GM12878 (cell line): ENCODE measurements around the gene PRKCE. TPM values are rescaled to one million over a fixed set of nuclear protein-coding genes. Genes with fewer than 3 reads are reported as not detected.

Source experiments
- ATAC-seq: fragments of 200-7000 bp; cut with Tn5 transposase; 3 replicates; pipeline ENCODE4 v1.9.1; 2020; ENCODE audit warnings: mild to moderate bottlenecking, moderate library complexity
- BruUV-seq: library from RNA; stranded (reverse); fragments of 400-500 nt; replicated peaks from 2 replicates; lab custom pipeline; 2021; lab: Mats Ljungman, UMichigan
- CTCF ChIA-PET: fragments of 300-600 bp; sonication (Branson Sonifier 250); formaldehyde crosslinking; extraction: SDS; loops from one replicate; lab custom pipeline; 2021; ENCODE audit warnings: inconsistent platforms; lab: Yijun Ruan, JAX
- POLR2A ChIA-PET: fragments of 350-600 bp; formaldehyde crosslinking; extraction: SDS; loops from one replicate; lab custom pipeline; 2021; ENCODE audit warnings: inconsistent platforms; lab: Charles Lee
- RAD21 ChIA-PET: fragments of 300-600 bp; sonication (Branson Sonifier 250); formaldehyde crosslinking; loops from one replicate; lab custom pipeline; 2023; ENCODE audit warnings: antibody characterized with exemption; ENCODE audit not compliant: unreplicated experiment; lab: Charles Lee
- SMC1A ChIA-PET: fragments of 300-600 bp; sonication (Branson Sonifier 250); formaldehyde crosslinking; loops from one replicate; lab custom pipeline; 2023; ENCODE audit not compliant: unreplicated experiment, uncharacterized antibody; lab: Charles Lee
- DNase-seq: peaks from one replicate; pipeline ENCODE4 v3.0.0-alpha.2; 2011; ENCODE audit warnings: low read depth, low spot score
- FAIRE-seq: peaks from 3 replicates; lab custom pipeline; 2011; peaks lifted over from hg19 to GRCh38; lab: Jason Lieb, UNC
- H2AFZ ChIP-seq: 2 replicates; pipeline ENCODE4 v1.6.0; 2011; ENCODE audit warnings: low read depth, low read length, control low read depth; ENCODE audit not compliant: control insufficient read depth
- H3K27ac ChIP-seq: 2 replicates; pipeline ENCODE4 v1.5.1; 2011; ENCODE audit warnings: control low read depth; ENCODE audit not compliant: control insufficient read depth, insufficient read depth
- H3K27me3 ChIP-seq, 2 experiments: replicated peaks in 1 of 2; 2 replicates each; pipeline versions ENCODE4 v1.6.0 to v1.6.1; 2011; ENCODE audit warnings: low read length in 1 of 2; ENCODE audit not compliant: control insufficient read depth in 2 of 2, insufficient read depth in 2 of 2
- H3K36me3 ChIP-seq, 2 experiments: 2 replicates each; pipeline ENCODE4 v1.5.1; 2011; ENCODE audit warnings: low read length in 1 of 2; ENCODE audit not compliant: control insufficient read depth in 2 of 2, insufficient read depth in 2 of 2
- H3K4me1 ChIP-seq: 2 replicates; pipeline ENCODE4 v1.6.1; 2011; ENCODE audit warnings: mild to moderate bottlenecking, low read length, moderate library complexity, mixed read lengths; ENCODE audit not compliant: control insufficient read depth, insufficient read depth
- H3K4me2 ChIP-seq: 2 replicates; pipeline ENCODE4 v1.6.0; 2011; ENCODE audit warnings: control low read depth; ENCODE audit not compliant: control insufficient read depth, insufficient read depth
- H3K4me3 ChIP-seq: fragments of 200-600 bp; sonication (generic); 2 replicates; pipeline ENCODE4 v1.5.1; 2016
- H3K79me2 ChIP-seq: 2 replicates; pipeline ENCODE4 v1.6.0; 2011; ENCODE audit warnings: low read length; ENCODE audit not compliant: control insufficient read depth, insufficient read depth
- H3K9ac ChIP-seq: 2 replicates; pipeline ENCODE4 v1.8.0; 2011; ENCODE audit warnings: low read length, control low read depth, mixed read lengths; ENCODE audit not compliant: control insufficient read depth, insufficient read depth
- H3K9me3 ChIP-seq: replicated peaks from 3 replicates; pipeline ENCODE4 v1.5.1; 2011; ENCODE audit warnings: mild to moderate bottlenecking, low read length; ENCODE audit not compliant: control insufficient read depth, insufficient read depth
- H4K20me1 ChIP-seq: 2 replicates; pipeline ENCODE4 v1.6.0; 2011; ENCODE audit not compliant: control insufficient read depth, insufficient read depth
- SREBF2 ChIP-seq: IDR thresholded peaks from 2 replicates; pipeline ENCODE4 v1.6.1; 2012; ENCODE audit warnings: mild to moderate bottlenecking, low read length
- ZNF207 ChIP-seq: fragments of 450-650 bp; IDR thresholded peaks from 2 replicates; pipeline ENCODE4 v1.6.1; 2014; ENCODE audit warnings: antibody characterized with exemption, mild to moderate bottlenecking, borderline replicate concordance
- ZSCAN29 ChIP-seq: fragments of 450-650 bp; IDR thresholded peaks from 2 replicates; pipeline ENCODE4 v1.6.1; 2017; ENCODE audit warnings: mild to moderate bottlenecking, moderate library complexity
- WGBS: methylation state at CpG from one replicate; pipeline ENCODE4 v1.1.6; 2016; ENCODE audit warnings: low lambda C conversion rate; ENCODE audit not compliant: insufficient replicate concordance, insufficient coverage; ENCODE audit errors: missing lambda C conversion rate; 5-methylcytosine and 5-hydroxymethylcytosine counted together
- in situ Hi-C: fragments of 300-500 bp; cut with MboI; formaldehyde crosslinking; loops from 9 replicates; pipeline ENCODE4 v1.14.3; 2018; ENCODE audit warnings: mixed read lengths
- intact Hi-C: fragments of 100-400 bp; cut with micrococcal nuclease; formaldehyde crosslinking; loops from one replicate; pipeline ENCODE4 v1.14.2; 2022; ENCODE audit not compliant: unreplicated experiment
- polyA plus RNA-seq, 11 experiments: library from polyadenylated mRNA; depleted of rRNA in 4 of 11; unstranded in 6 of 11; stranded (reverse) in 5 of 11; fragments of >200 nt; fragmentation: Nextera tagmentation in 4 of 11; fragmentation: Illumina TruSeq in 1 of 11; extraction: Ambion mirVana in 4 of 11; extraction: Trizol in 1 of 11; gene quantifications; 1 replicate in 1 of 11; 2 replicates in 10 of 11; pipeline versions ENCODE4 v1.2.1 to v1.2.3, GENCODE V29; 2011 to 2016; ENCODE audit warnings: inconsistent platforms in 2 of 11, missing spikeins in 2 of 11, low read depth in 1 of 11
- total RNA-seq, 4 experiments: library from RNA; depleted of rRNA in 3 of 4; stranded (reverse); fragments of >200 nt in 3 of 4; fragmentation: Illumina TruSeq in 1 of 4; extraction: Trizol in 1 of 4; gene quantifications; 2 replicates each; pipeline versions ENCODE4 v1.2.1 to v1.2.3, GENCODE V29; 2013 to 2021
- TF ChIP-seq, protein P1 (sequence below): fragments of 450-650 bp; IDR thresholded peaks from 2 replicates; pipeline ENCODE4 v1.6.1; 2017; ENCODE audit warnings: mild to moderate bottlenecking, moderate library complexity
- TF ChIP-seq, protein P2 (sequence below): fragments of 450-650 bp; IDR thresholded peaks from 2 replicates; pipeline ENCODE4 v1.6.1; 2017; ENCODE audit warnings: borderline replicate concordance

Gene PRKCE
- total and polyA plus RNA-seq, 10 of the 15 experiments (the other 5 are each of a cell fraction or from before 2014, with no cell fraction given) = 2.6 to 28.2 (median 11.3) TPM

DNA sequence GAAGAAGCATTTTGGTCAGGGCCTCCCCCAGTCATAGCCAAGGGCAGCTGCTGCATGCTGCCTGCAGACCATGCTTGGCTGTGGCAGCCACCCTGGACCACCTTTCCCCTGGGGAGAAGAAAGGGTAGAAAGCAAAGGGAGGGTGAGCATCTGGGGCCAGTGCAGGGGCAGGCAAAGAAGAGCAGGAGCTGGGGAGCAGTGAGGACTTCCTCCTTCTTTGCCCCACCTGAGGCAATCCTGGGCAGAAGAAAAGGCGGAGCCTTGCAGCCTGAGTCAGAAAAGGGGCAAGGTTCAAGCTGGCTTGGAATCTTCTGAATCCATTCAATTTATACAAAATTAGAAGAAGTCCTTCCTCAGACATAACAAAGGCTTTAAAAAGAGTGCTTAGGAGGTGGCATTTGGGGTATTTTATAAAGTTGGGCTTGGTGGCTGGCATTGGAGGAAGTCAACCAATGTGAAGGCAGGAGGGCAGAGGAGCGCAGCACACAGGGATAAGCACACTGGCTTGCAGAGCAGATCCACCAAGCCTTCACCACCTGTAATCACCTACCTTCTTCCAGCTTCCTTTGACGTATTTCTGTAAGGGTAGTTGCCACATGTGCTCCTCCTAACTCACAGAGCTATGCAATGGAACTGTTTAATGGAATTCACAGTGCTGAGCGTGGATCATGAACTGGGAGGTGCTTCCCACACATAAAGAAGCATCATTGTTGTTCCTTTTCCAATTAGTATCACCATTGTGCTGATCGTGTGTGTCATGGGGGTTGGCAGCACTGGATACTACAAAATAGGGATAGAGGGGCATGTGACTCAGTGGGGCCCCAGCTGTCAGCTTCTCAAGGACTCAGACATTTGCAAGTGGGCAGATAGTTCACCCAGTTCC lies 491.3 kb downstream of the PRKCE start:
- H3K4me3 ChIP-seq = no peak overlapping the region
- ATAC-seq = no peak
- no TSS peak for BruUV-seq
- ChIA-PET POLR2A (no interaction called here), CTCF (interaction anchor here (1.0 to 1.5 kb wide), 2 partner anchors 80 to 224 kb away, joined by 3 read pairs; no protein-coding TSS in a partner anchor), RAD21 (no interaction called here), SMC1A (interaction anchor here (0.5 to 2.0 kb wide), 4 partner anchors 16 to 63 kb away, joined by 3 to 4 read pairs (median 4); no protein-coding TSS in a partner anchor)
- 46% methylated on average over 5 of the region's 5 CpGs for WGBS
- no peaks in the 10 kb centered on the region for H3K4me1 ChIP-seq
- no peak for FAIRE-seq
- TF ChIP-seq, protein P1, sequence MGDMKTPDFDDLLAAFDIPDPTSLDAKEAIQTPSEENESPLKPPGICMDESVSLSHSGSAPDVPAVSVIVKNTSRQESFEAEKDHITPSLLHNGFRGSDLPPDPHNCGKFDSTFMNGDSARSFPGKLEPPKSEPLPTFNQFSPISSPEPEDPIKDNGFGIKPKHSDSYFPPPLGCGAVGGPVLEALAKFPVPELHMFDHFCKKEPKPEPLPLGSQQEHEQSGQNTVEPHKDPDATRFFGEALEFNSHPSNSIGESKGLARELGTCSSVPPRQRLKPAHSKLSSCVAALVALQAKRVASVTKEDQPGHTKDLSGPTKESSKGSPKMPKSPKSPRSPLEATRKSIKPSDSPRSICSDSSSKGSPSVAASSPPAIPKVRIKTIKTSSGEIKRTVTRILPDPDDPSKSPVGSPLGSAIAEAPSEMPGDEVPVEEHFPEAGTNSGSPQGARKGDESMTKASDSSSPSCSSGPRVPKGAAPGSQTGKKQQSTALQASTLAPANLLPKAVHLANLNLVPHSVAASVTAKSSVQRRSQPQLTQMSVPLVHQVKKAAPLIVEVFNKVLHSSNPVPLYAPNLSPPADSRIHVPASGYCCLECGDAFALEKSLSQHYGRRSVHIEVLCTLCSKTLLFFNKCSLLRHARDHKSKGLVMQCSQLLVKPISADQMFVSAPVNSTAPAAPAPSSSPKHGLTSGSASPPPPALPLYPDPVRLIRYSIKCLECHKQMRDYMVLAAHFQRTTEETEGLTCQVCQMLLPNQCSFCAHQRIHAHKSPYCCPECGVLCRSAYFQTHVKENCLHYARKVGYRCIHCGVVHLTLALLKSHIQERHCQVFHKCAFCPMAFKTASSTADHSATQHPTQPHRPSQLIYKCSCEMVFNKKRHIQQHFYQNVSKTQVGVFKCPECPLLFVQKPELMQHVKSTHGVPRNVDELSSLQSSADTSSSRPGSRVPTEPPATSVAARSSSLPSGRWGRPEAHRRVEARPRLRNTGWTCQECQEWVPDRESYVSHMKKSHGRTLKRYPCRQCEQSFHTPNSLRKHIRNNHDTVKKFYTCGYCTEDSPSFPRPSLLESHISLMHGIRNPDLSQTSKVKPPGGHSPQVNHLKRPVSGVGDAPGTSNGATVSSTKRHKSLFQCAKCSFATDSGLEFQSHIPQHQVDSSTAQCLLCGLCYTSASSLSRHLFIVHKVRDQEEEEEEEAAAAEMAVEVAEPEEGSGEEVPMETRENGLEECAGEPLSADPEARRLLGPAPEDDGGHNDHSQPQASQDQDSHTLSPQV = no peak
- TF ChIP-seq ZSCAN29 (no peak), ZNF207 (no peak), SREBF2 (no peak)
- TF ChIP-seq, protein P2, sequence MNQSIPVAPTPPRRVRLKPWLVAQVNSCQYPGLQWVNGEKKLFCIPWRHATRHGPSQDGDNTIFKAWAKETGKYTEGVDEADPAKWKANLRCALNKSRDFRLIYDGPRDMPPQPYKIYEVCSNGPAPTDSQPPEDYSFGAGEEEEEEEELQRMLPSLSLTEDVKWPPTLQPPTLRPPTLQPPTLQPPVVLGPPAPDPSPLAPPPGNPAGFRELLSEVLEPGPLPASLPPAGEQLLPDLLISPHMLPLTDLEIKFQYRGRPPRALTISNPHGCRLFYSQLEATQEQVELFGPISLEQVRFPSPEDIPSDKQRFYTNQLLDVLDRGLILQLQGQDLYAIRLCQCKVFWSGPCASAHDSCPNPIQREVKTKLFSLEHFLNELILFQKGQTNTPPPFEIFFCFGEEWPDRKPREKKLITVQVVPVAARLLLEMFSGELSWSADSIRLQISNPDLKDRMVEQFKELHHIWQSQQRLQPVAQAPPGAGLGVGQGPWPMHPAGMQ = no peak
- intact Hi-C loops = no loop called here
- no peaks in the 10 kb centered on the region for H3K79me2 ChIP-seq
- H3K9me3 ChIP-seq = no peaks in the 10 kb centered on the region
- no peak for DNase-seq
- no peaks in the 10 kb centered on the region for H4K20me1 ChIP-seq
- no peak overlapping the region for H3K4me2 ChIP-seq
- no peak overlapping the region for H3K9ac ChIP-seq
- H3K27ac ChIP-seq = no peak overlapping the region
- H2AFZ ChIP-seq = no peak overlapping the region
- H3K36me3 ChIP-seq = peaks cover 2 to 7% of the 10 kb centered on the region in 2 experiments; a peak in 1 of 4 replicates
- H3K27me3 ChIP-seq = no peaks in the 10 kb centered on the region
- in situ Hi-C loops = loop anchor here (5.0 kb wide), 1 partner anchor 50 kb away; no protein-coding TSS in a partner anchor
